GM21786 (cell line): ENCODE measurements around the gene TARS1.

Experiments used
- ATAC-seq: cut with Tn5 transposase; IDR thresholded peaks from one replicate; pipeline ENCODE4 v1.9.1; 2021; ENCODE audit not compliant: unreplicated experiment

TARS1 gene

GRCh38 chr5:33440482-33441240 lies at the start of gene TARS1:
Gene TARS1 (plus strand): TSS chr5:33440965. CDS start chr5:33441087, 122 bp downstream.
- peak; percentile 94 for ATAC-seq

- ATAC-seq, result no peak
Measured at GRCh38 chr5:33398501-33398900, 42.3 kb upstream of the TARS1 start.

- ATAC-seq, result peak; percentile 56
Measured at GRCh38 chr5:33400675-33401074, 40.1 kb upstream of the TARS1 start.

DNA sequence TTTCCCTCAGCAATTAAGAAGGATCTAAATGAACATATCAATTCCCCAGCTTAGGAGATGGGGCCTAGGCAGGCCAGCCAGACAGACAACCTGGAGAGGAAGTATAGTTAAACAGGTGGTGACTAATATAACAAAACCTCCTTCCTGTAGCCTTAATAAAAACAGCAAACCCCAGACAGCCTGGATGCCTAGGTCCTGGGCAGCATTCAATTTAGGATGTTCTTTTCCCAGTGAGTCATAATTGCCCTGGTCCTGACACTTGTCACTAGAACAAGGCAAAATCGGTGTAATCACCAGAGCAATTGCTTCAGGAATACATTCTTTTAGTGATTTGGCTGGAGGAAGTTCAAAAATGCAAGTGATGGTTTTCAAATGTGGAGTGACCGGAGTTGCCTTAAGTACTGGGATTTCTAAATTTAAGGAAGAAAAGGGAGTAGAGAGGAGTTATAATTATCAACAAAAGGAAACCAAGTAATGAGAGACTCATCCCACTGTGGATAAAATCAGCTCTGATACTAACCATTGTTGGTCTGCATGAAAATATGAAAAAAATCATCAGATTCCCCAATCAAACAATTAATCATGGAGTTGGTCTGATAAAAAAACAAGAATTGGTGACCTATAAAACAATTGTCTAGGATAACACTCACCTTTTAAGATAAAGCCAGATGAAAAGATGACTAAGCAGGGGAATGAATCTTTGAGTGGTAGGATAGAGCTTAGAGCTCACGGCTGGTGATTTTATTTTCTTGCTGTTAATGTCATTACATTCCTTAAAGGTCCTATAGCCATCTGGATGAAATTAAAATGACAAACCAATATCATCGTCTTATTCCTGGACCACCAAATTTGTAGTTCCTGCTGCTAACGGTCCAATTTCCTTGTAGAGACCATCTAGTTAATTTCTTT lies 39.0 kb upstream of the TARS1 start:
- no peak for ATAC-seq

- no peak for ATAC-seq
Measured at GRCh38 chr5:33403187-33403586, 37.6 kb upstream of the TARS1 start.

DNA sequence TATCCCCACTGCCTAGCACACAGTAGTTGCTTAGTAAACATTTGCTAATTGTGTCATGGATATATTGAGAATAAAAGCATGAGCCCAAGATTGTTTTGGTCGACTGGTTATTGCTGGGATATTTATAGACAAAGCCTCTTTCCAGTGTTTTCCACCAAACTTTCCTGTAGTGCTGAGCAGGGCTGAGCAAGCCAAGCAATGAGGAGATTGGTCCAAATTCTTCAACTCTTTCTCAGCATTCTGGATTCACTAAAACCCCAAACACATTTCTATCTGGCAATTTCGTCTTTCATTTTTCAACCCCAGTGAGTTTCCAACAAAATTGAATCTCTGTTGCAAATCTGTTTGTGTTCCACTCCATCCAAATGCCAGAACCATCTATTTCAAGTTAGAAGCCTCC lies 31.9 kb upstream of the TARS1 start:
- ATAC-seq, result no peak

GRCh38 chr5:33409435-33410170 lies 31.2 kb upstream of the TARS1 start:
- ATAC-seq, result no peak

GRCh38 chr5:33410221-33410620 lies 30.5 kb upstream of the TARS1 start:
- ATAC-seq, result no peak

- no peak for ATAC-seq
Measured at GRCh38 chr5:33411498-33411897, 29.3 kb upstream of the TARS1 start.

DNA sequence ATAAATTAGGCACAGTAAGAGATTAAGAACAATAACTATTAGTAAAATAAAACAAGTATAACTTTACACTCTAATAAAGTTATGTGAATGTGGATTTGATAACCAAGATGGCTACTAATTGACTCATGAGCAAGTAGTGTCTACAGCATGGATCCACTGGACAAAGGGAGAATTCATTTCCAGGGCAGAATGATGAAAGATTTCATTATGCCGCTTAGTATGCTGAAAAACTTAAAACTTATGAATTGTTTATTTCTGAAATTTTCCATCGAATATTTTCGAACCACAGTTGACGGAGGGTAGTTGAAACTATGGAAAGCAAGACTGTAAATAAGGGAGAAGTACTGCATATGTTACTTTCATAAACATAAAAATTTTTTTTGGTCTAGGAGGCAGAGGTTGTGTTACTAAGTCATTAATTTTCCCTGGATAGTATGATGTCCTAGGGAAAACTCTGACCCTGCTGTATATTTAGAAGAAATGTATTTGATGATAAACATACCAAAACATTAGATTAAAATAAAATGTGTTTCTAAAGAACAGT lies 24.9 kb upstream of the TARS1 start:
- no peak for ATAC-seq

DNA sequence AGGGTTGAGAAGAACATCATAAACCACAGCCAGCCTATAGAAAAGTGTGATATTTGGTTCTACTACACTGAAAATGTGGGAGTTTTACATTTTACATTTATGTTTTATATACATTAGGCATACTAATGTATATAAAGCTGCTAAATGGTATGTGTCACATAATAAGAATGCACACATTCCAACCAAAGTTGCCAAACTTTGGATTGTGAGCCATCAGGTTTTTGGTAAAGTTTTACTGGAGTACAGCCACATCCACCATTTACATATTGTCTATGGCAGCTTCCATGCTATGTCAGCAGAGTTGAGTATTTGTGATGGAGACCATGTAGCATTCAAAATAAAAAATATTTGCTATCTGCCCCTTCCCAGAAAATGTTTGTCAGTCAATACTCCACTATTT lies 23.1 kb upstream of the TARS1 start:
- ATAC-seq, result no peak

GRCh38 chr5:33420946-33421345 lies 19.8 kb upstream of the TARS1 start:
- ATAC-seq, result no peak

GRCh38 chr5:33422191-33422590 lies 18.6 kb upstream of the TARS1 start:
- no peak for ATAC-seq

DNA sequence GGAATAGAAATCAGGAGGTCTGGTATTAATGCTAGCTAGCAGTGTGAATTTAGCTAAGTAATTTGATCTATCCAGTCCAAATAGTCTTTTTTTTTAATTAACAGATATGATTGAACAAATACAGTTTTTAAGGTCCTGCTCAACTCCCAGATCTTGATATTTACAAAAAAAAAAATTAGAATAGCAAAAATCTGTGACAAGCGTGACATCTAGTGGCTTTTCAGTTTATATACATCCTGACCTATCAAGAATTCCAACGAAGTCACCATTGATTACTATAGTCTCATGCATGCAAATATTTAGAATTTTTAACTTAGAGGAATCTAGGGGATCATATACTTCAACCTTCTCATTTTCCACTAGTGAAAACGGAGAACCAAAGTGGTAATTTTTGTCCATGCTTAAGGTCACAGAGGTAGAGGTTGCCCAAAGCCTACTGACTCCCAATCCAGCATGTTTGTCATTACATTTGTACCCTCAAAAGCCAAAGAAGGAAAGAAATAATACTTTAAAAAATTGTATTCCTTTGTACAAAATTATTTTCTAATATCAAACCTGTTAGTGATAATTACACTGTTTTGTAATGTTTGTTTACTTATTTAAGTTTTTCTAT lies 17.6 kb upstream of the TARS1 start:
- no peak for ATAC-seq

- ATAC-seq, result no peak
Measured at GRCh38 chr5:33425314-33425713, 15.5 kb upstream of the TARS1 start.

- no peak for ATAC-seq
Measured at GRCh38 chr5:33430983-33431382, 9.8 kb upstream of the TARS1 start.

DNA sequence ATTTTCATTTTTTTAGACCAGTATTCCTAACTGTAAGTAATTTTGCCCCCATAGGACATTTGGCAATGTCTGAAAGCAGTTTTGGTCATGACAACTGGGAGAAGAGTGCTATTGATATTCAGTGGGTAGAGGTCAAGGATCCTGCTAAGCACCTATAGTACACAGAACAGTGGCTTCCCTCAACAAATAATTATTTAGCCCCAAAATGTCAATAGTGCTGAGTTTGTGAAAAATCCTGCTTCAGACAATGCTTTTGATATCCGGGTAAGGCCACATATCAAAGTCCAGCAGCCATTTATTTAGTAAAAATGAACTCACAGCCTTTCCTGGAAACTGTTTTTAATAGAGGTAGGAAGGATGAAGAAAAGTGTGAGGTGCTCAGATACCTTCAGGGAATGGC lies 8.1 kb upstream of the TARS1 start:
- no peak for ATAC-seq

- ATAC-seq, result no peak
Measured at GRCh38 chr5:33433303-33434240, 7.2 kb upstream of the TARS1 start.

- peak; percentile 42 for ATAC-seq
Measured at GRCh38 chr5:33435893-33436490, 4.8 kb upstream of the TARS1 start.
